ENCODE data around the gene VAT1L.

The VAT1L gene

GRCh38 chr16:77788181-77789084 is at the start of gene VAT1L:
Gene VAT1L (plus strand): TSS chr16:77788564. CDS start chr16:77788683, 119 bp downstream.
- DNase-seq: no peak

- no peak for DNase-seq
Observed at GRCh38 chr16:77738706-77739558, 49.4 kb upstream of the VAT1L start.

DNA sequence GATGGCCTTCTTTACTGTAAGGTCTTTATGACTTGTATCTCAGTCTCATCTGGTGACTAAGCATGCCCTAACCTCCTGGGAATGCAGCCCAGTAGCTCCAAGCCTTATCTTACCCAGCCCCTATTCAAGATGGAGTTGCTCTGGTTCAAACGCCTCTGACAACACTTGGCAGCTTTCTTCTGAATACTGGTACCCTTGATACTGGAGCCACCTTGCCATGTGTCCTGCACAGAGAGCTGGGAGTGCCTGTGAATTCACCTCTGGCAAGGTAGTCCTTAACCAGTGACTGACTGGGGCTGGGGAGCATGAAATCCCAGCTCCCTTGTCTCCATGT is 48.8 kb upstream of the VAT1L start:
- DNase-seq: no peak

DNA sequence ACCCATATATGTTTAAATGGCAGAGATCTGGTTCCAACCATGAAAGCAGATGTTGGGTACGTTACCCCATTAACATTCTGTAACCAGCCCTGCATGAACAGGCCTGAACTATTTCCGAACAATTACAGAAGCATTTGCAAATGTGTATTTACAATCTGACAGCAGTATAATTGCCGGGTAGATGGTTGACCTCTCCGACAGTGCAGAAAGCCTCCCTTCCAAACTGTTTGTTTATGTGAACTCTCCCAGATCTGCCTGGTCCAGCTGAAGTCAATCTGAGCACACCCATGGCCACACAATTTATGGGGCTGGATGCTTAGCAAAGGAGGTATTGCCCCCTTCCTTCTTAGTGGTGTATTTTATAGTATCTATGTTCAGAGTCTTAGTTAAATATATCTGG is 44.2 kb upstream of the VAT1L start:
- no peak for DNase-seq

- DNase-seq: no peak
Observed at GRCh38 chr16:77745972-77746371, 42.4 kb upstream of the VAT1L start.

- DNase-seq: no peak
Observed at GRCh38 chr16:77748421-77749005, 39.9 kb upstream of the VAT1L start.

- DNase-seq: no peak
Observed at GRCh38 chr16:77749415-77749814, 38.9 kb upstream of the VAT1L start.

- no peak for DNase-seq
Observed at GRCh38 chr16:77758046-77758445, 30.3 kb upstream of the VAT1L start.

DNA sequence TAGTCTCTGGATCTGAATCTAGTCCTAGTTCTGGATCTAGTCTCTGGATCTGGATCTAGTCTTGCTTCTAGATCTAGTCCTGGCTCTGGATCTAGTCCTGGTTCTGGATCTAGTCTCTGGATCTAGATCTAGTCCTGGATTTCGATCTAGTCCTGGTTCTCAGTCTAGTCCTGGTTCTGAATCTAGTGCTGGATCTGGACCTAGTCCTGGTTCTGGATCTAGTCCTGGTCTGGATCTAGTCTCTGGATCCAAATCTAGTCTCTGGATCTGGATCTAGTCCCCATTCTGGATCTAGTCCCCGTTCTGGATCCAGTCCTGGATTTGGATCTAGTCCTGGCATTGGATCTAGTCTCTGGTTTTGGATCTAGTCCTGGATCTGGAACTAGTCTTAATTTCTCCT is 29.9 kb upstream of the VAT1L start:
- no peak for DNase-seq

GRCh38 chr16:77759201-77759600 is 29.2 kb upstream of the VAT1L start:
- no peak for DNase-seq

DNA sequence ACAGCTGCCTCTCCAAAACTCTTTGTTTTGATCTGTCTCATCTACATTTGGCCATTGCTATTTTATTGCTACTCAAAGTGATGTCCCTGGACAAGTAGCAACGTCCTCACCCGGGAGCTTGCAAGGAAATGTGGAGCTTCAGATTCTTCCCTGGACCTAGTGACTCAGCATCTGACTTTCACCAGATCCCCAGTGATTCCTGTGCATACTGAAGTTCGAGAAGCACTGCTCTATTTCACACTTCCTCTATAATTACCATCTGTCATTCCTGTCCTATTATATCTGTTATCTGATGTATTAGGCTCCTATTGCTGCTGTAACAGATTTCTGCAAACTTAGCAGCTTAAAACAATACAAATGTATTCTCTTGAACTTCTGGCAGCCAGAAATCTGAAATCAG is 28.5 kb upstream of the VAT1L start:
- no peak for DNase-seq

- no peak for DNase-seq
Observed at GRCh38 chr16:77760800-77761199, 27.6 kb upstream of the VAT1L start.

DNA sequence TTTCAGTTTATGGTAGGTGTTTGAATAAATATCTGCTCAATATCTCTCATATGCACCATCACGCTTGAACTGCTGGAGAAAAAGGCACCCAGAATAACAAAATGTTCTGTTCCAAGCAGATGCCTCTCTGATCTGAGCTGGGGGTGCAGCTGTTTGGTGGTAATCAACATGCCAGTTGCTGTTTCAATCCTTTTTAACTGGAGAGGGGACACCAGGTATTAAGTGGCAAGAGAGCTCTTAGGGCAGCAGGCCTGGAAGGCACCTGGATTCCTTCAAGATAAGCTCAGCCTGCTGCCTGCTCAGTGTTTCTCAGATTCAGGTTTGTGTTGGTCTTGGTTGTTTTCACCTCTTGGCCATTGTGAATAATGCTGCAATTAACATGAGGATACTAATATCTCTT is 27.2 kb upstream of the VAT1L start:
- DNase-seq: no peak

- DNase-seq: no peak
Observed at GRCh38 chr16:77762262-77762661, 26.1 kb upstream of the VAT1L start.

- no peak for DNase-seq
Observed at GRCh38 chr16:77763994-77764393, 24.4 kb upstream of the VAT1L start.

GRCh38 chr16:77767211-77767610 is 21.2 kb upstream of the VAT1L start:
- DNase-seq: no peak

DNA sequence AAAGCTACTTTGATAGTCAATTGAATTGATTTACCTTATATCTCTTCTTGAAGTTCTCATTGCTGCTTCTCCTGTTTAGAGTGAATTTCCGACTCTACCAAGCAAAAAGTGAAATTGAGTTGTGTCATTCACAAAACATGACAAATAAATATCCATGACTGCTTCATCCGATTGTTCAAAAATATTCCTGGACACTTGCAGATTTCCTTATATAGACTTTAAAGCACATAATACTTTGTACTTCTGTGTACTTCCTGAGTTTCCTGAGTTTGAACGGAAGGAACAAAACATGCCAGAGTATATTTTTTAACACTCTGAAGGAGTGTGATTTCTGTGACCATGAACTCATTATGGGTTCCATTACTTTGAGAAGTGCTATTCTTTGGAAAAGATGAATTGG is 20.5 kb upstream of the VAT1L start:
- no peak for DNase-seq

DNA sequence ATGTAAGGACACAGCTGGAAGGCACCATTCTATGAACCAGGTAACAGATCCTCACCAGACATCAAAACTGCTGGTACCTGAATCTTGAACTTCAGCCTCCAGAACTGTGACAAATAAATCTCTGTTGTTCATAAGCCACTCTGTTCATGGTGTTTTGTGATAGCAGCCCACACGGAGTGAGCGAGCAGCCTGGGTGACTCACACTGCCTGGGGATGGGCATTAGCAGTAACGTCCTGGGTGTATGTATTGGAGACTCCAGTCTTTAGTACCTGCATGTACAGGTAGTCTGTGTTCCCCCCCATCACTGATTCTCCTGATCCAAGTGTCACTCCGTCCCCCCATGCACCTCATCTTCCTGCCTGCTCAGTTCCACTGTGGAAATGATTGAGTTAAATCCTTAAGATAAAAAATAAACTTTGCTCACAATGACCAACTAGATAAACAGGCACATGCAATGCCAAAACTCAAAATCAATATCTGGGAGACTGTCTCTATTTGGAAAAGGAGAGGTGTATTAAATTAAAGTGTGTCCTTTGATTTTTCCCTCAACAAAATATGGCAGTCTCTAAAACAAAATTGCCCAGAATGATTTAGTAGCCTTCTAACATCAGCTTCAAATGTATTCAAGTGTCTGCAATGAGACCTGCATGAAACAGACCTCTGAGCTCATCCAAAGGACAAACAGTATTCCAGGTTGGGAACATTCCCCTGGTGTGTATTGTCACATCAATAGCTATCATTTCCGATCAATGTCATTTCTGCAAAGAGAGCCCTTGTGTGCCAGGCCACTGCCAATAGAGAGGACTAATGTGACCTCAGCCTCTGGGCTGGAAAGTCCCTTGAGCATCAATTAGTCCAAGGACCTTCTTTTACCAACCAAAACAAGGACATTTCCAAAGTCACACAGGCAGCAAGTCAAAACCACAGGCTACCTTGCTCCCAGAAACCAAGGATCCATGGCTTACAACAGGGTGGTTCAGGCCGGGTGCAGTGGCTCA is 12.2 kb upstream of the VAT1L start:
- no peak for DNase-seq

DNA sequence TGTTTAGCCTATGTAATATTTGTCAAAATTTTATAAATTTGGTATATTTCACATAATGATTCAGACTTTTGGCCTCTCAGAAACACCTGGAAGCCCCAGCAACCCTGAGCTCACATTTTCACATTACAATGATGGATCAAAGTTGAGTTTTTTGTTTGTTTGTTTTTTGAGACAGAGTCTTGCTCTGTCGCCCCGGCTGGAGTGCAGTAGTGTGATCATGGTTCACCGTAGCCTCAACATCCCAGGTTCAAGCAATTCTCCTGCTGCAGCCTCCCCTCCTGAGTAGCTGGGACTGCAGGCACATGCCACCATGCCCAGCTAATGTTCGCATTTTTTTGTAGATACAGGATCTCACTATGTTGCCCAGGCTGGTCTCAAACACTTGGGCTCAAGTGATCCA is 10.6 kb upstream of the VAT1L start:
- no peak for DNase-seq

- no peak for DNase-seq
Observed at GRCh38 chr16:77780378-77780837, 8.0 kb upstream of the VAT1L start.

GRCh38 chr16:77781091-77781490 is 7.3 kb upstream of the VAT1L start:
- DNase-seq: no peak

DNA sequence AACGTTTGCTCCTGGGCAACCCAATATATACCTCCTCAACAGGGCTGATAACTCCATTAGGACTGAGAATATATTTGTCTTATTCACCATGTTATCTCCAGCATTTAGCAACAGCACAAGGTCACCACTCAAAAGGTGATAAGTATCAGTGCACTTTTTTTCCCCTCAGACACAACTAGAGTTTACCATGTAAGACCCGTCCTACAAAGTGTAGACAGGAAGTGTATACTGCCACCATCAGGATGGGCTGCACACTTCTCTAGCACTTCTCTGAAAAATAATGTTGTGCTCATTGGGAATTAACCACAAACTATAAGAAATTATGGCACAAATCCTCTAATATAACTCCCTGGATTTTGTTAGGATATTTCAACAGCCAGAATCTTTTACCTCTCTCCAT is 5.7 kb upstream of the VAT1L start:
- no peak for DNase-seq

All from activated gamma-delta T cell treated with Interleukin-2 at 50 U/mL for 16 hours (primary cell).